HG02885 (cell line): ENCODE results near the gene GABRD.

Source experiments
- ATAC-seq: cut with Tn5 transposase; IDR thresholded peaks from one replicate; pipeline ENCODE4 v1.9.1; 2021; ENCODE audit warnings: mild to moderate bottlenecking; ENCODE audit not compliant: unreplicated experiment, poor library complexity

The GABRD gene

DNA sequence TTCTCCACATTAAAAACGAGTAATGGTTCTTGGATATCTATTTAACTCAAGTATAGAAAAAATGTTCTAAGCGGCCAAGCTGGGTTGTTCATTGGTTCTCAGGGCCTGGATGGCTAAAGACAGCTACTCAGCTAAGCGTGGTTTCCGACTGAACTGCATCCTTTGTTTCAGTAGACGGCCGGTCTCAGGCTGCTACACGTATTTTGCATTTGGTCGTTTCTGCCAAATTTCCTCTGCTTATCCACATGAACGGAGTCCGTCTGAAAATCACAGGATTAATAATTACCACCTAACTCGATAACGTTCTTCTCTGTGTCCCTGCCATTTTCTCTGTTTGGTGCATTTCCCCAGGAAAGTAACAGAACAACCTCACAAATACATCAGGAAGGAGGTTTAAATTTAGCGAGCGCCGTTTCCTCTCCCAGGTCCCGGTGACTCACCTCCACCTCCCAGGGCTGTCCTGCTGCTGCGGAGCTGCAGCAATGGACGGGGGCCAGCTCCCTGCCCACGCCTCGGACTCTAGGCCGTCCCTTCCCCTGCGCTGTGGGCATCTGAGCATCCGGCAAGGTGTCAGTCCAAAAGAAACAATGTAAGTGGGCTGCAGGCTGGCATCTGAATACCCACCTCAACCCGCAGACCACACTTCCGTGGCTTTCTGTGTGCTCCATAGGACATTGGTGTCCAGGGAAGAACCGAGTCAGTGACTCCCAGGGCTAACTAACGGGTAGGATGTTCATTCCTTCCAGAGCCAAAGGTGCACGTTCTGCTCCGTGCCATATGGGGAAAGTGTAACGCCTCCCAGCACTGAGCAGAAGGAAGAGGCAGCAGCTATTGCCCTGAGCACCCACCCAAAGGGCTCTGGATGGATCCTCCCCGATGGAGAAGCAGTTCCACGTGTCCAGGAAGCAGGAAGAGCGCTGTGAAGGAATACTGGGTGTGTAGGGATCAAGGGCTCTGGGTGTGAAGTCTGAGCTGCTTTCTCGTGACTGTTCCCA, 4.1 kb upstream of the GABRD start:
- ATAC-seq = no peak

DNA sequence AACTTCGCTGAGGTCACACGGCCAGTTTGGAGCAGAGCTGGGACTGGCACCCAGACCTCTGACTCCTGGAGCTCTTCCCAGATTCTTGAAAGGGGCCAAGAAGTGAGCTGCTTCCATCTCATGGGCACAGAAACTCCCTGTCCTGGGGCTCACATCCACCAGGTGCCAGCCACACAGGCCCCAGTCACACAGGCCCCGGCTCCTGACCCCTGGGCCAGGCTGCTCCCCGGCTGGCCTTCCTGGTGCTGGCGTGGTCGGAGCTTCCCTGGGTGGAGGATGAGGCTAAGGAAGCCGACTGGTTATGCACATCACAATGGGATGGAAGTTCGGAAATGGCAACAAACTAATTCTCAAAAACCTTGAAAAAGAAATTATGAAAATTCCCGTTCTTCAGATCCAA, 3.0 kb upstream of the GABRD start:
- ATAC-seq = no peak

DNA sequence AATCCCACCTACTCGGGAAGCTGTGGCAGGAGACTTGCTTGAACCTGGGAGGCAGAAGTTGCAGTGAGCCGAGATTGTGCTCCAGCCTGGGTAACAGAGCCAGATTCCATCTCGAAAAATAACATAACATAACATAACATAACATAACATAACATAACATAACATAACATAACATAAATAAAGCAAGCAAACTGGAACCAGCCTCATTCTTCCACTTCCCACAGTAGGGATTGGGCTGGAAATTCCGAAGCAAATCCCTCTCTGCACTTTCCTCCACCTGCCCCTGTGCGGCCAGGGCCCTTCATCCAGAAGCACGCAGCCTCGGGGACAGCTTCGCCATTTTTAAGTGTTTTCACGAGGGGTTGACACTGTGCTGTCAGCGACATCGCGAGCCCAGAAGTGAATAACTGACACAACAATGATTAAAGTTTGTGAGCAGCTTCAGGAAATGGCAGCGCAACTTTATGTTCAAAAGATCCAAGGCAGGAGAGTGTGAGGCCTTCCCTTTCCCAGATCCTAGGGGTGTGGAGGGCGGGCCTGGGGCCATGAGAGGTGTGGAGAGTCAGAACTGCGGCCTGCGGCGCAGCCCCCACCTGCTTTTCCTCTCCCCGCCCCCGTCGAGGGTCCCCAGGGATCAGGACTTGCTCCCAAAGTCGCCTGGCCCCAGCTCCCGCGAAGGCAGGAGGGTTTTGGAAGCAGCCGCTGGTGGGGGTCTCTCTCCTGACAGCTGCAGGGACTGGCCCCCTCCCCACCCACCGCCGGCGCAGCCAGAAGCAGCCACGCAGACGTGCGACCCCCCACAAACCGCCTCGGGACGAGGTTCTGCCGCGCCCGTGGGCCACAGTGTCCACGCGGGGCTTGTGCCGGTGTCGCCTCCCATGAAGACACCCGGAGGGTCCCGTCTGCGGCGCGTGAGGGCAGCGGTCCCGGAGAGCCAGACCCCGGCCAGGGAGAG, 651 bp upstream of the GABRD start:
- ATAC-seq = no peak

DNA sequence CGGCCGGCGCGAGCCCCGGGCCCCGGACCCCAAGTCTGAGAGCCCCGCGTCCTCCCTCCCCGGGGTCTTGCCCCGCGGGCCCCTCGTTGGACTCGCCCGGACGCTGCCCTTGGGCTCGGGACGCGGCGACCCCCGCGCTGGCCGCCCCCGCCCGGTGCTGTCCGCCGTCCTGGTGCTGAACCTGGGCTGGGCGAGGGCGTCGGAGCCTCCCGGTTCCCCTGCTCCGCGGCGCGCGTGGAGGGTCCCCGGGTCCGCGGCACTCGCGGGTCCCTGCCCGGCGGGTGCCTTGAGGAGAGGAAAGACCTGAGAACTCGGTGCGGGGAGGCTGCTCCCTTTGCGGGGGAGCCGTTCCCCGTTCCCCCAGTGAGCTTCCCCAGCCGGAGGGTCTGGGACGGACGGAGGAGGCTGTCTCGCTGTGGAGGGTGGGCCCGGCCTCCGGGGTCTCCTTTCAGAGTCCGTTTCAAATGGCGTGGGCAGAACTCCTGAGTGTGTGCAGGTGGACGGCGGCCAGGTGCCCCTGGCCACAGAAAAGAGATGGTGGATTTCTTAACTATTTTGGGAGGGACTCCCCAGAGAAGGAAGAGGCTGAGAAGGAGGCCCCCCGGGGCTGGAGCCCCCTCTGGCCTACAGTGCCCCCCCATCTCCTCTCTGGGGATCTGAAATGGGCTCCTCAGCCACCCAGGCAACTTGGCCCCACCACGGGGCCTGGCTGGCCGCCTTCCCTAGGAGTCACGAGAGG, 595 bp downstream of the GABRD start:
- no peak for ATAC-seq

DNA sequence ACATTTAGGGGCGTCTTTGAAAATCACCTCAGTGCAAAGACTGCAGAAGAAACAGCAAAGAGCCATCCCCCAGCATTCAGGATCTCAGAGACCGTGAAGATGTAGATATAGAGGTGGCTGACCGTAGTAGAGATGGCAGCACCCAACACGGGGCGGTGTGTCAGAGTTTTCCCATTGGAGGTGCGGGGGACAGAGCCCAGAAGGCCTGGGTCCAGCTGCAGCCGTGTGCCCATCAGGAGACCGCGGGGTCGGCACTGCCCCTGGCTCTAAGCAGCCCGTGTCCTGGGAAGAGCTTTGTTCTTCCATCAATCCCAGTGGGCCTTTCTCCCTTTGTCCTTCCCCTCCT, 1.1 kb downstream of the GABRD start:
- no peak for ATAC-seq

DNA sequence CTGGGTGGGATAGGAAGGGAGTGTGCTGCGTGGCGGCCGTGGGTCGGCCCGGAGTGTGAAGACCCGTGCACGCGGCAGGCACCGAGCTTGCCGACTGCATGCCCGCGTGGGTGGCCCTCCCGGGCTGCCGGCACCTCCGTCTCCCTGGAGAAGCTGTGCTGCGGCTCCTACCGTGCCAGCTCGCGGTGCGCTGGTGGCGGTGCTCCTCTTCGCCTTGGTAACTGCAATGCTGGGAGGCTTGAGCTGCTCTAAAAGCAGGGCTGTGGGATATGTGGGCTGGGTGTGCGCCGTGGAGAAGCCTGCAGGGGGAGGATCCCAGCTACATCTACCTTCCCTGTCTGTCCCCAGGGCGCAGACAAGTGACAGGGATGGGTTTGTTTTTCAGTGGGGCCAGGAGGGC, 2.4 kb downstream of the GABRD start:
- no peak for ATAC-seq

DNA sequence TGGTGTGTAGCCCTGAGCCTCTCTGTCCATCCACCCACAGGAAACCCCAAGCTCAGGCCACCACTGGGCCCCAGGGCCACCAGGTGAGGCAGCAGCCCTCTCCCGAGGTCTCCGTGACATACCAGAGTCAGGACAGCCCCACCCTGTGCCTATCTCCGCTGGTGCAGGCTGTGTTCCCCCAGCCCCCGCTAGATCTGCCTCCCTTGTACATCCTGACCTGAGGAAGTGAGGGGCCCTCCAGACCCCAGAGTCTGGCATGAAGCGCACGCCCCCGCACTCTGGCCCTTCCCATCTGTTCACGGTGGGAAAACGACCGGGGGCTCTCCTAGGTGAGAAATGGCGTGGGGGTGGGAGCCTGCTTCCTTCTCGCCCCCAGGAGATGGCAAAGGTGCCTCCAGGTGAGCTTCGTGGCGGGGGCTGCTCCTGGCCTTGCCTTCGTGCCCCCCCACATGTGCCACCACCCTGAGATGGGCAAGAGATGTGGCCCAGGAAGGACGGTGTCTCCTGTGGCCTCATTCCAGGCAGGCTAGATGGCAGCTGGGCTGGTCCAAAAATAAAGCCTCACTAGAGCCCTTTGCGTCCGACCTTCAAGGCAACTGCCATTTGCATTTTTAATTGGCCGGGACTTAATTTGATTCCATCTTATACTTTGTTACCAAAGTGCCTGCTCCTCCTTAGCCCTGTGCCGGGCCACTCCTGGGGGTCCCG, 3.1 kb downstream of the GABRD start:
- ATAC-seq = no peak

DNA sequence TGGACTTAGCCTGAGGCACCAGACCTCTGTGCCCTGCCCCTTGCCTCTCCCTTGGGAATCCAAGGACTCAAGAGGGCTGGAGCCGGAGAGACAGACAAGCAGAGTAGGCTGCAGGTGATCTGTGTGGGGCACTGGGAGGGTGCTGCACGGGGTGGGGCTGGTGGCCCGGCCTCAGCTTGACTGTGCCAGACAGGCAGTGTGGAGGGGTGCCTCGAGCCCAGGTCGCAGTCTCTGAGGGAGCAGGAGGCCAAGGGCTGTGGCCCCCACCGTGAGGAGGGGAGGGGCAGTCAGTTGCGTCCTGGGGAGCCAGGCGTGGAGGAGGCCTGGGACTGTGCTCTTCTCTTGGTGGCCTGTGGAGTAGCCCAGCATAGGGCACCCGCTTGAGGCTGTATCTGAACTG, 4.0 kb downstream of the GABRD start:
- ATAC-seq = no peak

DNA sequence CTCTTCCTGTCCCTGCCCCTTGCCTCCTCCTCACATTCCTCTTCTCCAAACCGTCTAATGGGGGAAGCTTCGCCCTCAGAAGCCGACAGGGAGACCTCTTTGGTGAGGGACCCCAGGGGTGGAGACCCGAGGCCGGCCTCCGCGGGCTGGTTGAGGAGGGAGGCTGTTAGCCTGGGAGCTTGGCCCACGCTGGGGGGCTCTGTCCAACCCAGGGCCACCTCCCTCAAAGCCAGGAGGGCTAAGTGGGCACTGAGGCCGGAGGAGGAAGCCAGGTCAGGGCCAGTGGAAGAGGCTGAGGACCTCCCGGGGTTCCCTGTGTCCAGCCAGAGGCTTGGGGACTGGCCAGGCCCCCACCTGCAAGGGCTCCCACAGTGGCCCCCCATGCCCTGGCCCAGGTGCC, 5.3 kb downstream of the GABRD start:
- no peak for ATAC-seq

DNA sequence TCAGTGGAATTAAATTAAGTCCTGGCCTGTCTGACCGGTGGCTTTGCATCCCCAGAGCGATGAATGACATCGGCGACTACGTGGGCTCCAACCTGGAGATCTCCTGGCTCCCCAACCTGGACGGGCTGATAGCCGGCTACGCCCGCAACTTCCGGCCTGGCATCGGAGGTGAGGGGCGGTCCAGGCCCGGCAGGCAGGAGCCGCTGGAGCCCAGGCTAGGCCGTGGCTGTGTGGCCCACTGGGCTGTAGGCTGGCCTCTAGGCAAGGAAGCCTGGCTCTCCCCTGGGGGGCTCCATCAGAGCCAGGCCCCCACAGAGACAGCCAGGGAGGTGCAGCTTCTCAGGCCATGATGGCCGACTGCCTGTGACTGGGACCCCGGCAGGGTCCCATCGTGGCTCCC, 5.7 kb downstream of the GABRD start:
- ATAC-seq = no peak

DNA sequence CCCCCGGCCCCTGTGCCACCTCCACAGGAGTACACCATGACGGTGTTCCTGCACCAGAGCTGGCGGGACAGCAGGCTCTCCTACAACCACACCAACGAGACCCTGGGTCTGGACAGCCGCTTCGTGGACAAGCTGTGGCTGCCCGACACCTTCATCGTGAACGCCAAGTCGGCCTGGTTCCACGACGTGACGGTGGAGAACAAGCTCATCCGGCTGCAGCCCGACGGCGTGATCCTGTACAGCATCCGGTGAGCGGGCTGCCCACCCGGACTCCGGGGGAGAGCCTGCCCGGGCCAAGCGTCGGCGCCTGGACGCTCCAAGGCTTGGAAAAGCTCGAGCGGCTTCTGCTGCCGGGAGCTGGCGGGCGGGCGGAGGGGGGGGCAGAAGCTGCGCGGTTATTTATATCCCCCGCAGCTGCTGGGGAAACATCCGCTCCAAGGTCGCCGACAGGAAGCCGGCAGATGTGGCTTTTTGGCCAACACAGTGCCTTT, 6.4 kb downstream of the GABRD start:
- no peak for ATAC-seq

DNA sequence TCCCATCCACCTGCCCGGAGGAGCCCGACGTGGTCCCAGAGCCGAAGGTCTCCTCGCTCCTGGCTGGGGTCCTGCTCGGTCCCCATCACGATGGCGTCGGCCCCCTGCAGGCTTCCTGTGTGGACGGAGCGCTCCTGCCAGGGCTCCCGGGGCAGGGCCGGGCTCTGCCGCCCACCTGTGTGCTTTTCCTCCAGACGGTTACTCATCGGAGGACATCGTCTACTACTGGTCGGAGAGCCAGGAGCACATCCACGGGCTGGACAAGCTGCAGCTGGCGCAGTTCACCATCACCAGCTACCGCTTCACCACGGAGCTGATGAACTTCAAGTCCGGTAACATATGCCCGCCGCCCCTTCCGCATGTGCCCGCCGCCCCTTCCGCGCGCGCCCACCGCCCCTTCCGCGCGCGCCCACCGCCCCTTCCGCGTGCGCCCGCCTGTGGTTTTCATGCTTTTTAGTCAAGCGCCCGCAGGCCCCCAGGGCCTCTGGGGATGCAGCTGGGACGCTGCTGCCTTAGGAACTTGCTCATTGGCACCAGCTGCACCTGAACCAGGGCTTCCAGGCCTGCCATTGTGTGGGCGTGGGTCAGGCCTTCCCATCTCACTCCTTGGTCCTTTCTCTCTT, 8.9 kb downstream of the GABRD start:
- ATAC-seq = no peak

DNA sequence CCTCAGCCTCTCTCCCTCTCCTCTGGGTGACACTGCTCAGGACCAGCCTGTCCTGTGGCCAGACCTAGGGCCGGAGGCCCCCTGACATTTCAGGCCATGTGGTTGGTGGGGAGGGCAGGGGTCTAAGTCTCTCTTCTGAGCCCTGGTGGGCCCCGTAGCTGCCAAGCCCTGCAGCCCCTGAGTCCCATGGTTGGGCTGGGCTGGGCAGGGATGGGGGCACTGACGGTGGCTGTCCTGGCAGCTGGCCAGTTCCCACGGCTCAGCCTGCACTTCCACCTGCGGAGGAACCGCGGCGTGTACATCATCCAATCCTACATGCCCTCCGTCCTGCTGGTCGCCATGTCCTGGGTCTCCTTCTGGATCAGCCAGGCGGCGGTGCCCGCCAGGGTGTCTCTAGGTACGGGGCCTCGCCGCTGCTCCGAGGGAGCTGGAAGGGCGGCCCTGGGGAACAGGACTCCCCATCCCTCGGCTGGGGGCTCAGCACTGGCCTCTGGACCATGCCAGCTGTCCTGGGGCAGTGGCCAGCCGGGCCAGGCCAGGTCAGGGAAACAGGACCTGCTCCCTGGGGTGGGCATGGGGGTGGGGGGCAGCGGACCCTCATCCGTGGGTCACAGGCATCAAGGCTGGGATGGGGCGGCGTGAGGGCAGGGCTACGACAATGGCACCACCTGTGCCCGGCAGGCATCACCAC, 9.9 kb downstream of the GABRD start:
- ATAC-seq = no peak

DNA sequence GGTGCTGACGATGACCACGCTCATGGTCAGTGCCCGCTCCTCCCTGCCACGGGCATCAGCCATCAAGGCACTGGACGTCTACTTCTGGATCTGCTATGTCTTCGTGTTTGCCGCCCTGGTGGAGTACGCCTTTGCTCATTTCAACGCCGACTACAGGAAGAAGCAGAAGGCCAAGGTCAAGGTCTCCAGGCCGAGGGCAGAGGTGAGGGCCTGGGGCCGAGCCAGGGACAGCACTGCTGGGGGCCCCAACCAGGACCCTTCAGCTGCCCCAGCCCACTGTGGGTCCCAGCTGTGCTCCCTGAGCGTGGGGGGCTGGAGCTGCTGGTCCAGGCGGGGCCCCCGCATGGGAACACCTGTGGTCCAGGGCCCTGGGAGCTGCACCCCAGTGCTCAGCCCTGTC, 10.4 kb downstream of the GABRD start:
- no peak for ATAC-seq

DNA sequence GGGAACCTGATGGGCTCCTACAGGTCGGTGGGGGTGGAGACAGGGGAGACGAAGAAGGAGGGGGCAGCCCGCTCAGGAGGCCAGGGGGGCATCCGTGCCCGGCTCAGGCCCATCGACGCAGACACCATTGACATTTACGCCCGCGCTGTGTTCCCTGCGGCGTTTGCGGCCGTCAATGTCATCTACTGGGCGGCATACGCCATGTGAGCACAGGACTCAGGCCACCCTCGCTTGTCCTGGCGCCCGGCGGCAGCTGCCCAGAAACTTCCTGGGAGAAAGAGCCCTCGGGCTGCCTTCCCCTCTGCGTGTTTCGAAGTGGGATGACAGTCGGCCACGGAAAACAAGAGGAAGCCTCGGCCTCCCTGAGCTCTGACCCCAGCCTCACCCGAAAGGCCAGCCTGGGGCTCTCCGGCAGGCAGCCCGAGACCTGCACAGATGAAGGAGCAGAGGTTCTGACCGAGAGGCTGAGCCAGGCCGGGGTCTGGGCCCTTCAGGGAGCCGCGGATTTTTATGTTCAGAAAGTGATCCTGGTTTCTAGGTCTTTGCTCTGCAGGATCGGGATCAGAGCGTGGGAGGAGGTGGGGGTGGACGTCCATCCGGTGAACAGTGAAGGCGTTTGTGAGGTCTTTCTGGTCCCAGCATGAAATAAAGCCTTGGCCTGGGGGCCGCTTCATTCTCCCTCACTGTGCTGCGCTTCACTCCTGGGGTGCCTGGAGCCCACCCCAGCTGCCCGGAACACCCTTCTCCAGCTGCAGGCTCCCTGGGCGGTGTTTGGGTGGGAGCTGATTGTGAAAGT, 11.1 kb downstream of the GABRD start:
- no peak for ATAC-seq

DNA sequence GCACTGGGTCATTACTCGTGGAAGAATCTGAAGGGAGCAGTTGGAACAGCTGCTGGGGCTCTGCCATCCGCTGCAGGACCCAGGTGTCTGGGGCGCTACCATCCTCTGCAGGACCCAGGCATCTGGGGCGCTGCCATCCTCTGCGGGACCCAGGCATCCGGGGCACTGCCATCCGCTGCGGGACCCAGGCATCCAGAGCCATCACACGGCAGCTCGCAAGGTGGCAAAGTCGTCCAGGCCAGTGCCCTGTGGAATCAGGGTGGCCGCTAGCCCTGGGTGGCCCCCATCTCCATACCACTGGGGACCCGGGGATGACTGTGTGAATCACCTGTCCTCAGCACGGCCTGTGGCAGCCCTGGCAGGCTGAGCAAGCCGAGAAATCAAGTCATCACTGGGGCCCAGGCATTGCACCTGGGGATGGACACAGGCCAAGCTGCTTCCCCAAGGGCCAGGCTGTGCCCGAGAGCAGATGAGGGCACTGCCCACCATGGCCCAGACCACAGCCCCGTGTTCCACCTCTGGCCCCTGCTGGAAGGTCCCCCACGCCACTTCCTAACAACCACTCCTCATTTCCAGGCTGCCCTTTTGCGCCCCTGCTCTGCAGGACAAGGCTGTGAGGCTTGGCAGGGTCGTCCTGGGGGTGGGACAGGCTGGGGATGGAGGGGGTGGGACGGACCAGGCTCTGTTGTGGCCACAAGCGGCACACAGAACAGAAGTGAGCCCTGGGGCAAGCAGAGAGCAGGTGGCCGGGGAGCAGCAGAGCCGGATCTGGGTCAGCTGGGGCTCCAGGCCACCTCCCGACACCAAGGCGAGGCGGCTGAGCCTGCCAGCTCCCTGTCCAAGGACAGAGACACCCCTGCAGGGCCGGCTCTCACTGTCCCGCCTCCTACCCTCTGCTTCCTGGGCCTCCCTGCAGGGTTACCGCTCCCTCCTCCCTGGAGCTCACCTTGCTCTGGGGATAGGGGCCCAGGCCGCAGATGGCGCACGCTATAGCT, 12.7 kb downstream of the GABRD start:
- no peak for ATAC-seq

DNA sequence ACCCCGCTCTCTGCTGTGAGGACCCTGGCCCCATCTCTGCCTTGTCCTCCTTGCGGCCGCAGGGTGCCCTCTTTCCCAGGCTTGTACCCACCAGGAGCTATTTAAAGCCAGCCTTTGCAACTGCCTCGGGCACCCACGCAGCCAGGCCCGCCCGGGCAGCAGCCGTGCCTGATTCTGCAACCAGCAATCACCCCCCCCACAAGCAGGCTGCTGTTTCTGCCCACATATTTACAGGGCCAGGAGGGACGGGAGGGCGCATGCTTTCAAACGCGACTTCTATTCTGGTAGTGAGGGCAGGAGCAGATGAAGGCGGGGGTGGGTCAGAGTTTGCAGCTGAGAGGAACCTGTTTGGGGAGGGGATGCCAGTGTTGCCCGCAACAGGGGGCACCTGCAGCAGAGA, 13.6 kb downstream of the GABRD start:
- ATAC-seq = no peak
